Activated CD8-positive, alpha-beta memory T cell treated with anti-CD3 and anti-CD28 coated beads, Interleukin-2, amount 50 U/mL, for 4 hours (primary cell): Measurements from ENCODE around the gene KRTAP1-3.
"Not testable (repeated sequence)": the region's sequence is repeated elsewhere in the genome, so short reads cannot be mapped to it uniquely, and the experiment has no call there.

Experiments used
- DNase-seq: peaks from one replicate; pipeline ENCODE4 v3.0.0-alpha.2; 2020

The KRTAP1-3 gene, protein sequence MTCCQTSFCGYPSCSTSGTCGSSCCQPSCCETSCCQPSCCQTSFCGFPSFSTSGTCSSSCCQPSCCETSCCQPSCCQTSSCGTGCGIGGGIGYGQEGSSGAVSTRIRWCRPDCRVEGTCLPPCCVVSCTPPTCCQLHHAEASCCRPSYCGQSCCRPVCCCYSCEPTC

DNA sequence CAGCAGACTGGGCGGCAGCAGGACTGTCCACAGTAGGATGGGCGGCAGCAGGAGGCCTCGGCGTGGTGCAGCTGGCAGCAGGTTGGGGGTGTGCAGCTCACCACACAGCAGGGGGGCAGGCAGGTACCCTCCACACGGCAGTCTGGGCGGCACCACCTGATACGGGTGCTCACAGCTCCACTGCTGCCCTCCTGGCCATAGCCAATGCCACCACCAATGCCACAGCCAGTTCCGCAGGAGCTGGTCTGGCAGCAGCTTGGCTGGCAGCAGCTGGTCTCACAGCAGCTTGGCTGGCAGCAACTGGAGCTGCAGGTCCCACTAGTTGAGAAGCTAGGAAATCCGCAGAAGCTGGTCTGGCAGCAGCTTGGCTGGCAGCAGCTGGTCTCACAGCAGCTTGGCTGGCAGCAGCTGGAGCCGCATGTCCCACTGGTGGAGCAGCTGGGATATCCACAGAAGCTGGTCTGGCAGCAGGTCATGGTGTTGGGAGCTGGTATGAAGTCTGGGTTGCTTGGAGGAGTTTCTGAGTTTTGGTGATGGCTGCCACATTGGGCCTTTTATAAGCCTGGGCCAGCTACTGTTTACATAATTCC lies at the start of gene KRTAP1-3:
Gene KRTAP1-3 (minus strand): TSS at position 529 of the 590 bp plus-strand sequence. CDS start 53 bp downstream, at position 476.
- not testable (repeated sequence) for DNase-seq

DNA sequence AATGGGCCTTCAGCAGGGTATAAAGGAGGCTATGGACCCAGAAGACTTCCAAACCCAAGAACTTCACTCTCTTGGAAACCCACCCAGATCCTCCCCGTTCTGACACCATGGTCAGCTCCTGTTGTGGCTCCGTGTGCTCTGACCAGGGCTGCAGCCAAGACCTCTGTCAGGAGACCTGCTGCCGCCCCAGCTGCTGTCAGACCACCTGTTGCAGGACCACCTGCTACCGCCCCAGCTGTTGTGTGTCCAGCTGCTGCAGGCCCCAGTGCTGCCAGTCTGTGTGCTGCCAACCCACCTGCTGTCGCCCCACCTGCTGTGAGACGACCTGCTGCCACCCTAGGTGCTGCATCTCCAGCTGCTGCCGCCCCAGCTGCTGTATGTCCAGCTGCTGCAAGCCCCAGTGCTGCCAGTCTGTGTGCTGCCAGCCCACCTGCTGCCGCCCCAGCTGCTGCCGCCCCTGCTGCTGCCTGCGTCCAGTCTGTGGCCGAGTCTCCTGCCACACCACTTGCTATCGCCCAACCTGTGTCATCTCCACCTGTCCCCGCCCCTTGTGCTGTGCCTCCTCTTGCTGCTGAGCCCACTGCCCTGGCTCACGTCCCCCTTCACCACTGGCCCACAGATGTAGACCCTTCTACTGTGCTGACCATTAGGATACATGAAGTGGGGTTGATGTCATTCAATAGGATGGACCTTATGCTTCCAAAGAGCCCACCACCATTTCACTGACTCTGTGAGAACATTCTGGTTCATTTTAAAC lies 49.6 kb upstream of the KRTAP1-3 start, which contains the start of gene KRTAP4-7:
Gene KRTAP4-7 (plus strand): TSS at position 51 of the 757 bp plus-strand sequence. CDS start 57 bp downstream, at position 108.
- DNase-seq = not testable (repeated sequence)

DNA sequence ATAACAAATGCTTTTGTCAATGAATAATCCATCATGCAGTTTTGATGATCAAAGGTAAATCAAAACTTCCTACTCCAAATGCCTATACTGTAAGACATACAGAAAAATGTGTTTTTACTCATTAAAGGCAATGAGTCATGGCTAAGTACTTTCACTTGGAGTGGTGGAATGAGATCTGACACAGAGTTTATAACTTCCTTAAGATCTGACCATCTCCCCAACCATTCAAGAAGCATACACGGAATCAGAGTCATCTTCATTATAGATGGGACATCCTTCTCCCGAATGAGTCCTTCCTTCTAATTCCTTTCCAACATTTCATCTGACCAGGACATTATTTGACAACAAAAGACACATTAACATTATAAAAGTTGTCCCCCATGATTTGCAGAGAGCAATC lies 48.8 kb upstream of the KRTAP1-3 start:
- not testable (repeated sequence) for DNase-seq

DNA sequence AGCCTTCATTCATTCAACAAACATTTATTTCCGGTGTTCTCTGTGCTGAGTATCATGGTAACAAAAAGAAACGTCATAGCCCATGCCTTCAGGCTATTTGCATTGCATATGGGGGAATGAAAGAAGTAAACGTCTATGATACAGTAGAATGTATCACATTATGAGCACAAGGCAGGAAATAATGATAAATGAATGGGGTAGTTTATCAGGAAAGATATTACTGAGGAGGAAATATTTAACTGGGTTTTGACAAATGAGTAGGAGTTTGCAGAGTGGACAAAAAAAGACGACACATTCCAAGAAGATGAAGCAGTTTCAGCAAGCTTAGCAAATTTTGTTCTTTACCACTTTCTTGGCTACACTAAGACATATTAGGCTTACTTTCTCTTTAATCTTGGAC lies 48.0 kb upstream of the KRTAP1-3 start:
- no peak for DNase-seq

DNA sequence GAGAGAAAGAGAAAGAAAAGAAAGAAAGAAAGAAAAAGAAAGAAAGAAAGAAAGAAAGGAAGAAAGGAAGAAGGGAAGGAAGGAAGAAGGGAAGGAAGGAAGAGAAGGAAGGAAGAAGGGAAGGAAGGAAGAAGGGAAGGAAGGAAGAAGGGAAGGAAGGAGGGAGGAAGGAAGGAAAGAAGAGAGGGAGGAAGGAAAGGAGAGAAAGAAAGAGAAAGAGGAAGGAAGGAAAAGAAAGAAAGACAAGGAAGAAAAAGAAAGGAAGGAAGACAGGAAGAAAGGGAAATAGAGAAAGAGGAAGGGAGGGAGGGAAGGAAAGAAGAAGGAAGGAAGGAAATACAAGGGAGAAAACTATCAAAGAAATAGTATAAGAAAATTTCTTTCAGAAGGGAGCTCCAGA lies 42.1 kb upstream of the KRTAP1-3 start:
- no peak for DNase-seq

DNA sequence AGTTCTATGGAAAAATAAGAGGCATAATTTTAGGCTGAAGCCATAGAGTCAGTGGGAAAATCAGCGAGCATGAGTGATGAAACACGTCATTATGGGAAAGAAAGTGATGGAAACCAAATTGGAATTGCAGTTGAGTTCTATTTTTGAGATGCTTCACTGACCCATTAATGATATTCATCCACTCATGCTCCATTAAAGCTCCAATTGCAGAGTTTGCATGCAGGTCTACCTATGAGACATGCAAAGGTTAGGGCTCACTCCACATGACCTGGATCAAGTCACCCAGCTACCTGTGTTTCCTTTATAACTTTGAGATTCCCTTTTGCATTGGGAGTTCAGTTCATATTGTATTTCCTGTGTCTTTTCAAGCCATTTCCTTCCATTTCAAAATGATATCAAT lies 39.0 kb upstream of the KRTAP1-3 start:
- no peak for DNase-seq

DNA sequence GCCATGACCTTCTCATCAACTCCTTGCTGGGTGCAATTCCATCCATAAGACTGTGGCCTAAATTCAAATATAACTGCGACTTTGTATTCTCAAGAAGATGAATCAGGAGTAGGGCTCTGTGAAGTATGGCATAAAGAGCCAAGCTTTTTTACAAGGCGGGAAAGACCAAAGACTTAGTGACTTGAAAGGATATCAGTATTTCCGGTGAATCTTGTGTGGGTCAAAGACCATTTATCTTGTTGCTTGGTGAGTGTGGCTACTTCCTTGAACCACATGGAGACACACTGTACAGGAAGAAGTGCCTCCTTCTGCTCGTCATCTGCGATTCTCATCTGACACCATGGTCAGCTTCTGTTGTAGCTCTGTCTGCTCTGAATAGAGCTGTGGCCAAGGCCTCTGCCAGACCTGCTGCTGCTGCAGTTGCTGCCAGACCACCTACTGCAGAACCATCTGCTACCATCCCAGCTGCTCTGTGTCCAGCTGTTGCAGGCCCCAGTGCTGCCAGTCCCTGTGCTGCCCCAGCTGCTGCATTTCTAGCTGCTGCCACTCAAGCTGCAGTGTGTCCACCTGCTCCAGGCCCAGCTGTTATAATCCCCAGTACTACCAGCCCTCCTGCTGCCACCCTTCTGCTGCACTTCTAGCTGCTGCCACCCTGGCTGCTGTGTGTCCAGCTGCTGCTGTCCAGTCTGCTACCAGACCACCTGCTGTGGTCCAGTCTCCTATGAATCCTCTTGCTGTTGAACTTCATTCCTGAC lies 37.1 kb upstream of the KRTAP1-3 start:
- no peak for DNase-seq

DNA sequence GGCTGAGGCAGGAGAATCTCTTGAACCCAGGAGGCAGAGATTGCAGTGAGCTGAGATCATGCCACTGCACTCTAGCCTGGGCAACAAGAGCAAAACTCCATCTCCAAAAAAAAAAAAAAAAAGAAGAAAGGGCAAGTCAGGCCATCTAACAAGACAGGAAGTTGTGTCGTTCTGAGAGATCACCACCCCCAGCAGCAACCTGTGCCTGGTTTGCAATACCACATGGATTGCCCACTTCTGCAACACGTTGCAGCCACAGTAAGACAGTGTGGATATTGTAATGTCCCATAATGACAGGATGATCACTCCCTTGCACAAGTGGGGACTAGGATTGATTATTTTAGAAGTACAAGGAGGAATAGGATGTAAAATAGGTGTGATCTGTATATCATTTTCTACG lies 34.4 kb upstream of the KRTAP1-3 start:
- no peak for DNase-seq

DNA sequence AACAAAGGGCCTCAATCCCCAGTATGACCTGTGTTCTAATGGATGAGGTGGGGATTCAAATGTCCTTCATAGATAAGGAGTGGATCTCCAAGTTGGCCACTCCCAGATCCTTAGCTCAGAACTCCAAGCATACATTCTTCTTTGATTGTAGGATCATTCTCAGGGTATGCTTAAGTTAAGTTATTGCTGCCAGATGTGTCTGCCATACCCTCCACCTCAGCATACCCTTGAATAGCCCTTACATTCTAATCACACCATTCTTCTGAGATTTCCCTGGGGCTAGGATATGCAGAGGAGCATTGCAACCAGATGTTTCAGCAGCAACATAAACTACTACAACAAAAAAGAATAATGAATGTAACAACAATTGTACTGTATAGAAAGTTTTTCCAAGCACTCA lies 32.6 kb upstream of the KRTAP1-3 start:
- DNase-seq = no peak

DNA sequence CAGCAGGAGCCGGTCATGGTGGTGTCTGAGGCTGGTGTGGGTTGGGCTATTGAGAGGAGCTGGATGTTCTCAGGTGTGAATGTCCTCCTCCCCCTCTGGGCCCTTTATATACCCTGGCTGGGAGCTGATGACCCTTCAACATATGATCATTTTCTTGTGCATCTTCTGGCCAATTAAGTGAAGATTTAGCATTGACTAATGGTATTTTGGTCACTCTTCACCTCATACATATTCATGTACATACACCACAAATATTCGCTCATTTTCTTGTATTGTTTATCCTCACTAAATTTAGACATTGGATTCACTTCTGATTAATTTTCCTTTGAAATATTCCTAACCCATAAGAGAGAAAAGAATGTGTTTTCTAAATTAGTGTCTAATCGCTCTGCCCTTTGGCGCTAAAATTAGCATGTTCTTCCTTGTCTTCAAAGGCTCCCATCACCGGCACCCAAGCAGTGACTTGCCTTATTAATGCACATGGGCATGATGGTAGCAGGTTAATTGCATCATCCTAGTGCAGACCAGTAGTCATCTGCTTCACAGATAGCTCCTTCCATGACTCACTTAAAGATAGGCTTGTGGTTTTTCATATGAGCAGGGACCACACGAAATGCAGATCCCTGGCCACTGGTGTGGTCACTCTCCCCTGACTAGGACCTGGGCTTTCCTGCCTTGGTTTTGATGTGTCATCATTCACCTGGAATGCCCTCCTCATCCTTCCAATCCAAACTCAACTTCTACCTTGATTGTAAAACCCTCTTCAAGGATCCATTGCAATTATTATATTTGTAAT lies 31.4 kb upstream of the KRTAP1-3 start, which contains the start of gene KRTAP2-4:
Gene KRTAP2-4 (minus strand): TSS at position 51 of the 796 bp plus-strand sequence. CDS start 34 bp downstream, at position 17.
- no peak for DNase-seq

DNA sequence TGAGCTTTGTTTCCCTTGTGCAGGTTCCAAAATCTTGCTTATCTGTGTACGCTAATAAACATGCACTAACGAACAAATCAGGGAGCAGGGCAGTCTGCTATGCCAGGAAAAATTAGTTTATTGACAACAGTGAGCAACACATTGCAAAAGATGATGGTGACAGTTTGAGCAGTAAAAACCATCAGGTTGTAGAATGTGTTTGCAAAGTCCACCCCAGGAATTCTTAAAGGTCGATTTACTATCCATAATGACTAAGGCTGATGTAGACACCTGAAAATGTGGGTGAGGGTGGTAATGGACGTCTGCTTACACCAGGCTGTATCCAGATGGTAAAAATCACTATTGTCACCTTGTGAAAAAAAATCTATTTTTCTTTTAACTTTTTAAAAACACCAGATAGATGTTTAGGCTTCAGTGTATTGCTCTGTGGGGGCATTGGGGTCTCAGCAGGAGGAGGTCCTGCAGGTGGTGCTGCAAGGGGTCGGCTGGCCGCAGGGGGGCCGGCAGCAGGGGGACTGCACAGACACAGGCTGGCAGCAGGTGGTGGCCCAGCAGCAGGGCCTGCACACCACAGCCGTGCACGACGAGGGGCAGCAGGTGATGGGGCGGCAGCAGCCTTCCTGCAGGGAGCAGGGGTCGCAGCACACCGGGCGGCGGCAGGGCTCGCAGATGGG lies 30.5 kb upstream of the KRTAP1-3 start:
- DNase-seq = not testable (repeated sequence)

DNA sequence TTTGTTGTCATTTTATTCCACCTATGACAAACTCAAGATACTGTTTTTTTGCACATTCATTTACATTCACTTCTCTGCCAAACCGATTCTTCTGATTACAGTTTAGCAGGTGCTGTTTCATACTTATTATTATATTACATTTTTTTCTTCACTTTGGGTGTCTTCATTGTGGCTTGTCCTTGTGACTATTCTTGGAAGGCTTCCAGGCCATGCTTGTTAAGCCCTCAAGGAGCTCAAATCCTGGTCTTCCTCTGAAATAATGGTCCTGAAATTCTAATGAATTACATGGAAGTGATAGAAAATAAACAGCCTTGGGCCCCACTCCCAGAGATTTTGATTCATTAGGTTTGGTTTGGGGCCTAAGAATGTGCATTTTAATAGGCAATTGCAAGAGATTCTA lies 29.6 kb upstream of the KRTAP1-3 start:
- DNase-seq = no peak

DNA sequence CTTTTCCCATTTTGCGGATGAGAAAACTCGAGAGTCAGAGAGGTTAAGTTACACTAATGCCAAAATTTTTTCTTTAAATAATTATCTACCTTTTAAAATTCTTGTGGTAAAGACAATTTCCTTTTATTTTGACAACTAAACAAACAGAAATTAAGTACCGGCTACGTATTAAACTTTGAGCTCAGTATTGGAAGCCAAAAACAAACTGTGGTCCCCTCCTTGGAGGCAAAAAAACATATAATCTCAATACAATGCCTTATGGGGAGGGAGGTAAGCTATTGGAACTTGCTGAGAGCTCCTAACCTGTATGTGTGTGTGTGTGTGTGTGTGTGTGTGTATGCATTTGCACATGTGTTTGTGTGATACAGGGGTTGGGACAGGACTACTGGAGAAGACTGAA lies 28.8 kb upstream of the KRTAP1-3 start:
- DNase-seq = no peak

DNA sequence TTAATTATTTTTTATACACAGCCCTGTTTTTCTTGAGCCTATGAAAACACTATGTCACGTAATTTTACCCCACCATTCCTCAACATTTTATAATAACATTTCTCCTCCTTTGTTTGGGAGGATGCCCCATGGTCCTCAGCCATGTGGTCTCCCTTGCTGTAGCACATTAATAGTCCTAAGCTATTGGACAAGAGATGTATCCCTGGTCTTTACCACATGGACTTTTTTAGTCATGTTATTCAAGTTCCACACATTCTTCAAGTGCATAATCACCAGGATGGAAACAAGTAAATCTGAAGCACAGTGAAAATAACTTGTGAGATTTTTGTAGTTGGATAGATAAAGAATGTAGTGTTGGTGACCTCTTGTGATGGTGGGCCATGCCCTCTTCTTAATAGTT lies 27.3 kb upstream of the KRTAP1-3 start:
- no peak for DNase-seq

DNA sequence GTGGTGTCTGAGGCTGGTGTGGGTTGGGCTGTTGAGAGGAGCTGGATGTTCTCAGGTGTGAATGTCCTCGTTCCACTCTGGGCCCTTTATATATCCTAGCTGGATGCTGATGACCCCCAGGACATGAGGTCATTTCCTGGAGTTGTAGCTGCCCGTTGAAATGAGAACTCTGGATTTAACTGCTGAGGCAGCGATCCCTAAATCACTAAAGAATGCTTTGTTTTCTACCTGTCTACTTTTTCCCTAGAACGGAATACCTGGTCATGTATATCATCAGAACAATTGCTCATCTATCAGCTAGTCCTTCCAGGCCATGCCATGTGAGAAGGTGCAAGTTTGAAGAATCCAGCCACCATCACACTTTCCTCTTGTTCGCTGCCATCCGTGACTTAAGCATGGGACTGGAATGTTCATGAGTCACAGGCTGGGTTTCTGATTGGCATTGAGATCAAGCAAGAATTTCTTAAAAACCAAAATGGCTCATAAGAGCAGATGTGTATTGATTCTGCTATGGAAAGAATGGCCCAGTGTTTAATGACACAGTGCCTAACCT lies 25.5 kb upstream of the KRTAP1-3 start, which contains the start of gene KRTAP2-3:
Gene KRTAP2-3 (minus strand): TSS at position 63 of the 553 bp plus-strand sequence. CDS start 64 bp downstream, outside the sequence.
- DNase-seq = no peak

DNA sequence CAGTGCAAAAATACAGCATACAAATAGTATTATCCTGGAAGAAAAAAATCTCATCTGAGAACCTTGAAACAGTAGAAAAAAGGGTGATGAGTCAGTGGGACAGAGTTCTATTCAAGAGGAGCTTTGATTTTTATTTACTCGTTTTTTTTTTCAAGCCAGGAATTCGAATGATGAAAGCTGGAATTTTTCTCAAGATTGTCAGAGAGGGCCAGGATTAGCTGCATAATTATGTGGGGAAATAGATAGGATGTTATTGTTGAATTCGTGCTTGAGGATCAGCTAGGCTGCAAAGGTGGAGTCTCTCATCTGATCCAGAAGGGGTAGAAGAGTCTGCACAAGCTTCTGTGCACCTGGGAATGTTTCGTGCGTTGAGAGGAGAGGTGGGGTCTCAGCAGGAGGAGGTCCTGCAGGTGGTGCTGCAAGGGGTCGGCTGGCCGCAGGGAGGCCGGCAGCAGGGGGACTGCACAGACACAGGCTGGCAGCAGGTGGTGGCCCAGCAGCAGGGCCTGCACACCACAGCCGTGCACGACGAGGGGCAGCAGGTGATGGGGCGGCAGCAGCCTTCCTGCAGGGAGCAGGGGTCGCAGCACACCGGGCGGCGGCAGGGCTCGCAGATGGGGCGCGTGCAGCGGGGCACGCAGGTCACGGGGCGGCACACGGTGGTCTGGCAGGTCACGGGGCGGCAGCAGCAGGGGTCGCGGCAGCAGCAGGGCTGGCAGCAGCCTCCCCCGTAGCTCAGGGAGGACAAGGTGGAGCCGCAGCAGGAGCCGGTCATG lies 24.8 kb upstream of the KRTAP1-3 start:
- not testable (repeated sequence) for DNase-seq

DNA sequence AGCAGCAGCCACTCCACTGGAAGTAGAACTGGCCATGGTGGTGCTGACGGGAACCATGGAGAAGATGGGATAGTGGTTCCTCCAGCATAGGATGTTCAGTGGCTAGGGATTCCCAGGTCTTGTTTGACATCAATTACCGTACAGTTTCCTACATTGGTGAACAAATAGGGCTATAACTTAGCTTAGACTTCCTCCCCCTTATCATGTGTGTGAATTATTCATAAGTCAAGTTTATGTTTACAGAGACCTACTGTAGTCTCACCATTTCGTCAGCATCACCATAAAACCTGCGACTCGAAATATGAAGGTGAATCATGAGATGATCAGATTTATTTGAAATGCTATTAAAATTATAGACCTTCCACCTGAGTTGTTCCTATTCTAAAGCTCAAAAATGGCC lies 24.1 kb upstream of the KRTAP1-3 start:
- DNase-seq = no peak

DNA sequence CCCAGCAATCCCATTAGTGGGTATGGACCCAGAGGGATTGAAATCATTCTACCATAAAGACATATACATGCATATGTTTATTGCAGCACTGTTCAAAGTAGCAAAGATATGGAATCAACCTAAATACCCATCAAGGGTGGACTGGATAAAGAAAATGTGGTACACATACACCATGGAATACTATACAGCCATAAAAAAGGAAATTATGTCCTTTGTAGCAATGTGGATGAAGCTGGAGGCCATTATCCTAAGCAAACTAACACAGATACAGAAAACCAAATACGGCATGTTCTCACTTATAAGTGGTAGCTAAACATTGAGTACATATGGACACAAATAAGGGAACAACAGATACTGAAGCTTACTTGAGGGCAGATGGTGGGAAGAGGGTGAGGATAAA lies 22.9 kb upstream of the KRTAP1-3 start:
- DNase-seq = no peak

DNA sequence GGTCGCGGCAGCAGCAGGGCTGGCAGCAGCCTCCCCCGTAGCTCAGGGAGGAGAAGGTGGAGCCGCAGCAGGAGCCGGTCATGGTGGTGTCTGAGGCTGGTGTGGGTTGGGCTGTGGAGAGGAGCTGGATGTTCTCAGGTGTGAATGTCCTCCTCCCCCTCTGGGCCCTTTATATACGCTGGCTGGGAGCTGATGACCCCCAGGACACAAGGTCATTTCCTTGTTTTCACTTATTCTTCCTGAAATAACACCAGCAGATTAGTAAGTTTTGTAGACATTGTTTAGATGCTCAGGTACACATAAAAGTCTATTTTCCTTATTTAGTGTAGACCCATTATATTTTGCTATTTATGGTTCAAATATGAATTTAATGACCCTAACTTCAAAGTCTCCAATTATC lies 20.5 kb upstream of the KRTAP1-3 start, which contains the start of gene KRTAP2-2:
Gene KRTAP2-2 (minus strand): TSS at position 101 of the 400 bp plus-strand sequence. CDS start 19 bp downstream, at position 82.
- not testable (repeated sequence) for DNase-seq

DNA sequence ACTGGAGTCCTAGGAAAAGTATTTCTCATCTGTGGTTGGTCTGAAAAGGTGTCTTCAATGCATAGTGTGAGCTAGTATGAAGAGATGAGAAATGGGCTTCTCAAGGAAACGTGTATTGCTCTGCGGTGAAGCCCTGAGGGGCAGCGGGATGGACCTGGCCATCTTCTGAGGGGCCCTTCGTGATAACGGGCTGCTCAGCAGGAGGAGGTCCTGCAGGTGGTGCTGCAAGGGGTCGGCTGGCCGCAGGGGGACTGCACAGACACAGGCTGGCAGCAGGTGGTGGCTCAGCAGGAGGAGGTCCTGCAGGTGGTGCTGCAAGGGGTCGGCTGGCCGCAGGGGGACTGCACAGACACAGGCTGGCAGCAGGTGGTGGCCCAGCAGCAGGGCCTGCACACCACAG lies 19.9 kb upstream of the KRTAP1-3 start:
- not testable (repeated sequence) for DNase-seq
